ENCODE data around the gene ASS1.

- no peak for TF ChIP-seq EZH2 (IDR thresholded peaks at IDR 0.05)
- no peak for TF ChIP-seq POLR2AphosphoS5 (IDR thresholded peaks at IDR 0.05; ENCODE audit: borderline replicate concordance, low read depth, low read length)
- no peak for TF ChIP-seq FOXP2 (optimal IDR thresholded peaks at IDR 0.05; ENCODE audit: control extremely low read depth, extremely low read length, insufficient read depth)
Observed at GRCh38 chr9:130493476-130493875, 48.7 kb downstream of the ASS1 start.
